ENCODE results near the gene PCK1. TPM values are rescaled to one million over a fixed set of nuclear protein-coding genes. Genes with fewer than 3 reads are reported as not detected.

The PCK1 gene
- total and polyA plus RNA-seq, 2 experiments from 2014 or later = not detected

DNA sequence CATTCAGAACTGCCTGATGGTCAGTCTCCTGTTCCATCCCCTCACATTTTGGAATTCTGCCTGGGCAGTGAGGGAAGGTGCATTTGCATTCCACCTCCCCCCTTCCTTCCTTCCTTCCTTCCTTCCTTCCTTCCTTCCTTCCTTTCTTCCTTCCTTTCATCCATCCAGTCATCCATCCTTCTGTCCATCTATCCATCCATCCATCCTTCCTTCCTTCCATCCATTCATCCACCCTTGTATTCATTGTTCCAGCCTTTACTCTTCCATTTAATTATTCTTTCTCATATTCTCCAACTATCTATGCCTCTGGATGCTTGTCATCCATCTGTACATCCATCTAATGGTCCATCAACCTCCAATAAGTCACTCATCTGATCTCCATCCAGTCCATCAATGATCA is 14.0 kb downstream of the PCK1 start:
- H3K36me3 ChIP-seq (ENCODE audit: low read depth) = no peaks in the 10 kb centered on the region
- peaks cover 83% of the 10 kb centered on the region for H3K27me3 ChIP-seq (replicated peaks; ENCODE audit: insufficient read depth)
- in situ Hi-C loops (cut with MboI) = loop anchor here (10.0 kb wide), 1 partner anchor 210 kb away; no protein-coding TSS in a partner anchor
- H3K4me2 ChIP-seq (ENCODE audit: unreplicated experiment) = no peak overlapping the region
- no peaks in the 10 kb centered on the region for H3F3A ChIP-seq (ENCODE audit: insufficient read depth)
- DNase-seq = no peak
- no peaks in the 10 kb centered on the region for H3K4me1 ChIP-seq (ENCODE audit: insufficient read depth)
- H3K4me3 ChIP-seq = no peak overlapping the region
- H3K27ac ChIP-seq = no peak overlapping the region
- H3K9me2 ChIP-seq (ENCODE audit: insufficient read depth) = no peaks in the 10 kb centered on the region
- no peaks in the 10 kb centered on the region for H3K79me2 ChIP-seq (ENCODE audit: insufficient read depth)
- no peaks in the 10 kb centered on the region for H3K9me3 ChIP-seq (ENCODE audit: low read depth)
- no peak overlapping the region for H2AFZ ChIP-seq
- no peaks in the 10 kb centered on the region for H4K20me1 ChIP-seq (ENCODE audit: insufficient read depth)
- TF ChIP-seq EZH2phosphoT487 (IDR thresholded peaks at IDR 0.05; ENCODE audit: insufficient read depth, low read depth) (no peak), EZH2 (IDR thresholded peaks at IDR 0.05; ENCODE audit: insufficient read depth, poor library complexity, severe bottlenecking) (no peak)
- H3K9ac ChIP-seq = no peak overlapping the region

GRCh38 chr20:57576002-57576401 is 15.1 kb downstream of the PCK1 start:
- no peaks in the 10 kb centered on the region for H3K79me2 ChIP-seq (ENCODE audit: insufficient read depth)
- no peaks in the 10 kb centered on the region for H3F3A ChIP-seq (ENCODE audit: insufficient read depth)
- H3K36me3 ChIP-seq (ENCODE audit: low read depth) = no peaks in the 10 kb centered on the region
- no peaks in the 10 kb centered on the region for H3K9me2 ChIP-seq (ENCODE audit: insufficient read depth)
- WGBS, 2 experiments (ENCODE audit: low coverage in 1 of 2, low lambda C conversion rate in 2 of 2, missing lambda C conversion rate in 2 of 2) = 41 to 54% methylated on average over 2 of the region's 2 CpGs
- in situ Hi-C loops (cut with MboI) = loop anchor here (10.0 kb wide), 1 partner anchor 211 kb away; no protein-coding TSS in a partner anchor
- no peak overlapping the region for H3K9ac ChIP-seq
- H2AFZ ChIP-seq = no peak overlapping the region
- no peaks in the 10 kb centered on the region for H3K9me3 ChIP-seq (ENCODE audit: low read depth)
- no peaks in the 10 kb centered on the region for H3K4me1 ChIP-seq (ENCODE audit: insufficient read depth)
- no peak overlapping the region for H3K4me2 ChIP-seq (ENCODE audit: unreplicated experiment)
- H3K27me3 ChIP-seq (replicated peaks; ENCODE audit: insufficient read depth) = peaks cover 83% of the 10 kb centered on the region
- H3K27ac ChIP-seq = no peak overlapping the region
- no peaks in the 10 kb centered on the region for H4K20me1 ChIP-seq (ENCODE audit: insufficient read depth)
- TF ChIP-seq EZH2 (IDR thresholded peaks at IDR 0.05; ENCODE audit: insufficient read depth, poor library complexity, severe bottlenecking) = no peak
- TF ChIP-seq EZH2phosphoT487 (IDR thresholded peaks at IDR 0.05; ENCODE audit: insufficient read depth, low read depth) = no peak
- H3K4me3 ChIP-seq = no peak overlapping the region
- DNase-seq = no peak

- Histone ChIP-seq H3K9me3 (ENCODE audit: low read depth) (no peaks in the 10 kb centered on the region), H3K9ac (no peak overlapping the region), H4K20me1 (ENCODE audit: insufficient read depth) (no peaks in the 10 kb centered on the region), H3K79me2 (ENCODE audit: insufficient read depth) (no peaks in the 10 kb centered on the region), H2AFZ (no peak overlapping the region), H3K27me3 (replicated peaks; ENCODE audit: insufficient read depth) (peaks cover 91% of the 10 kb centered on the region), H3K27ac (no peak overlapping the region), H3K4me1 (ENCODE audit: insufficient read depth) (no peaks in the 10 kb centered on the region), H3F3A (ENCODE audit: insufficient read depth) (no peaks in the 10 kb centered on the region), H3K4me3 (no peak overlapping the region), H3K36me3 (ENCODE audit: low read depth) (no peaks in the 10 kb centered on the region), H3K9me2 (ENCODE audit: insufficient read depth) (no peaks in the 10 kb centered on the region), H3K4me2 (ENCODE audit: unreplicated experiment) (no peak overlapping the region)
- no peak for DNase-seq
- WGBS, 2 experiments (ENCODE audit: low coverage in 1 of 2, low lambda C conversion rate in 2 of 2, missing lambda C conversion rate in 2 of 2) = 45 to 48% methylated on average over 6 of the region's 6 CpGs
- in situ Hi-C loops (cut with MboI) = loop anchor here (10.0 kb wide), 1 partner anchor 212 kb away; no protein-coding TSS in a partner anchor
- TF ChIP-seq EZH2 (IDR thresholded peaks at IDR 0.05; ENCODE audit: insufficient read depth, poor library complexity, severe bottlenecking) (no peak), EZH2phosphoT487 (IDR thresholded peaks at IDR 0.05; ENCODE audit: insufficient read depth, low read depth) (no peak)
Measured at GRCh38 chr20:57576617-57577550, 16.0 kb downstream of the PCK1 start.

GRCh38 chr20:57577679-57578475 is 17.0 kb downstream of the PCK1 start:
- Histone ChIP-seq H3K36me3 (ENCODE audit: low read depth) (no peaks in the 10 kb centered on the region), H3K4me1 (ENCODE audit: insufficient read depth) (no peaks in the 10 kb centered on the region), H3K4me3 (no peak overlapping the region), H3K9ac (no peak overlapping the region), H3K9me2 (ENCODE audit: insufficient read depth) (no peaks in the 10 kb centered on the region), H3K4me2 (ENCODE audit: unreplicated experiment) (no peak overlapping the region), H3K27ac (no peak overlapping the region), H3F3A (ENCODE audit: insufficient read depth) (no peaks in the 10 kb centered on the region), H2AFZ (no peak overlapping the region), H3K9me3 (ENCODE audit: low read depth) (no peaks in the 10 kb centered on the region), H3K27me3 (replicated peaks; ENCODE audit: insufficient read depth) (peaks cover 91% of the 10 kb centered on the region), H3K79me2 (ENCODE audit: insufficient read depth) (no peaks in the 10 kb centered on the region), H4K20me1 (ENCODE audit: insufficient read depth) (no peaks in the 10 kb centered on the region)
- 52 to 53% methylated on average over 10 of the region's 10 CpGs for WGBS, 2 experiments (ENCODE audit: low coverage in 1 of 2, low lambda C conversion rate in 2 of 2, missing lambda C conversion rate in 2 of 2)
- DNase-seq = no peak
- TF ChIP-seq EZH2 (IDR thresholded peaks at IDR 0.05; ENCODE audit: insufficient read depth, poor library complexity, severe bottlenecking) (no peak), EZH2phosphoT487 (IDR thresholded peaks at IDR 0.05; ENCODE audit: insufficient read depth, low read depth) (no peak)
- in situ Hi-C loops (cut with MboI) = loop anchor here (10.0 kb wide), 1 partner anchor 213 kb away; no protein-coding TSS in a partner anchor

Measured in GM23248 (cell line).